Body of pancreas (tissue), 4 donors: ENCODE measurements around the gene MARS1. TPM values are rescaled to one million over a fixed set of nuclear protein-coding genes. Genes with fewer than 3 reads are reported as not detected.

ENCODE experiments used
- ATAC-seq: fragments of 150-250 bp; one replicate; pipeline ENCODE4 v1.9.1; 2016
- DNase-seq, 4 donors: peaks; one replicate each; pipeline ENCODE4 v3.0.0-alpha.2; 2019
- H3K27ac ChIP-seq, 4 donors: fragments of 200-600 bp; sonication (generic); 1 replicate in 3 of 4; 2 replicates in 1 of 4; pipeline versions ENCODE4 v1.5.1 to v1.6.1; 2016 to 2019; ENCODE audit warnings: mild to moderate bottlenecking in 1 of 4, mixed read lengths in 1 of 4, moderate library complexity in 1 of 4
- H3K27me3 ChIP-seq, 2 donors: fragments of 200-600 bp; sonication (generic); one replicate each; pipeline ENCODE4 v1.6.0; 2016; ENCODE audit warnings: mild to moderate bottlenecking in 1 of 2
- H3K36me3 ChIP-seq, 2 donors: fragments of 200-600 bp; sonication (generic); replicated peaks in 1 of 2; 2 replicates each; pipeline ENCODE4 v1.5.1; 2016; ENCODE audit warnings: low read depth in 2 of 2; ENCODE audit not compliant: insufficient read depth in 1 of 2
- H3K4me1 ChIP-seq: fragments of 200-600 bp; sonication (generic); one replicate; pipeline ENCODE4 v1.6.0; 2016
- H3K4me3 ChIP-seq, 2 donors: fragments of 200-600 bp; sonication (generic); 1 replicate in 1 of 2; 2 replicates in 1 of 2; pipeline ENCODE4 v1.5.1; 2016 to 2019
- H3K9me3 ChIP-seq, 3 donors: fragments of 200-600 bp; sonication (generic); 1 replicate in 2 of 3; 2 replicates in 1 of 3; pipeline ENCODE4 v1.5.1; 2016
- CTCF ChIP-seq, 7 experiments: fragments of 450-650 bp in 4 of 7; fragments of 200-600 bp in 3 of 7; sonication (generic) in 3 of 7; IDR thresholded peaks; one replicate each; pipeline ENCODE4 v1.5.1; 2016 to 2019; ENCODE audit warnings: antibody characterized with exemption in 7 of 7
- POLR2A ChIP-seq, 3 donors: fragments of 450-650 bp; IDR thresholded peaks; one replicate each; pipeline ENCODE4 v1.6.1; 2016; ENCODE audit warnings: antibody characterized with exemption in 3 of 3, mild to moderate bottlenecking in 2 of 3
- WGBS, 2 donors: methylation state at CpG; one replicate each; pipeline ENCODE4 v1.1.5; 2017; 5-methylcytosine and 5-hydroxymethylcytosine counted together
- intact Hi-C: fragments of 100-400 bp; cut with DNase I; formaldehyde crosslinking; loops from one replicate; pipeline ENCODE4 v1.15.1; 2023
- total RNA-seq, 2 donors: library from RNA; depleted of rRNA; stranded (reverse); fragments of >200 nt; gene quantifications; one replicate each; pipeline ENCODE4 v1.1.0, GENCODE V29; 2016

The MARS1 gene
- total RNA-seq, 2 donors from 2014 or later: 61.7 to 103 TPM

DNA sequence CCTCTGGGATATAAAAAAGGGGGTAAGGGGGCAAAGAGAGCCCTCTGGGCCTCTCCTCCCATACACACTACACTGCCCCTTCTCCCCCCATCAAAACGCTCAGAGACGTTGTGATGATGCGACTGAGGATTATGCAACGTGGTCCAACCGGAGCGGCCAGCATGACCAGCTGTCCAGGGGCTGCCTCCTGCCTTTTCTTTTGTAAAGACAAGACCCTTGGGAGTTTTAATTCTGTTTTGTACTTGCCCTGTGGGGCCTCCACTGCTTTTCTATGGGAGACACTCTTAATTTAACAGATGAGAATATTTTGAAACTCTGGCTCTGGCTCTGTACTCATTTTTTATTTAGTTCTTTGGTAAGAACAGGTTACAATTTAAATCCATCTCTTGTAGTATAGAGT lies 42.0 kb downstream of the MARS1 start:
- DNase-seq (no peak), ATAC-seq (no peak)
- Histone ChIP-seq H3K9me3 (no peaks in the 10 kb centered on the region), H3K27ac (no peak overlapping the region), H3K27me3 (no peaks in the 10 kb centered on the region), H3K4me1 (peaks cover 12% of the 10 kb centered on the region), H3K4me3 (no peak overlapping the region), H3K36me3 (peaks cover 16 to 47% of the 10 kb centered on the region in 2 donors)
- WGBS, 2 donors: 79 to 80% methylated on average over 6 of the region's 6 CpGs
- TF ChIP-seq CTCF (IDR thresholded peaks at IDR 0.05) (no peak), POLR2A (IDR thresholded peaks at IDR 0.05) (no peak)
- intact Hi-C loops: no loop called here

DNA sequence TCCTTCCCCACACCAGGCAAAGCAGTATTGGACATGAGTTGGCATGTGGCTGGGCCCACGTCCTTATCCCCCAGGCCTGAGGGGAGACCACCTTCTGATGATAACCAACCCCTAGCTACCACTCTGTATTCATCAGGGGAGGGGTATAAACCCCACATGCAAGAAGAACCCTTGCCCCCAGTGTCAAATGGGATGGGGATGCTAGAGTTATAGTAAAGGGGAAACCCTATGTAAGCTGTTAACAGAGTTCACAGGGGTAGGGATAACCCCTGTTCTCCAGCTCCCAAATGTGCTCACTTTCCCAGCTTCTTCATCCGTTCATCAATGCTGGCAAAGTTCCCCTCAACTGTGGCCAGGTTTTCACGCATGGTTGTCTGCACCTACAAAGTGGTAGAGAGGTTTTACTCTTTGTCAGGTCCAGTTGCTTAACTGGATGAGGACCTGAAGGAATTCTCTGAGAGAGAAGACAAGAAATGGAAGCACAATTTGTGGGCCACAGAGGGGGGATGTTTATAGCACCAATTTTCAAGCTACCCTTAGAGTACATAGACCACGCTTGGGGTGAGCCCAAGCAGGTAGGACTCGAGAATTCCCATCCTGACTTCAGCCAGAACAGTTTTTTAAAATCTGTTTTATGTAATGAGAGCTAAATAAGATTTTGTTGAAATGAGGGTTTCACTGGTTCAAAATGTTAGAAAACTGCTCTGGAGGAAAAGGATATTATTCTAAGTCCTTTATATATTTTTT lies 42.7 kb downstream of the MARS1 start:
- no peak for DNase-seq
- Histone ChIP-seq H3K27me3 (no peaks in the 10 kb centered on the region), H3K4me3 (no peak overlapping the region), H3K36me3 (peaks cover 16 to 48% of the 10 kb centered on the region in 2 donors), H3K27ac (no peak overlapping the region), H3K9me3 (no peaks in the 10 kb centered on the region), H3K4me1 (peaks cover 5% of the 10 kb centered on the region)
- TF ChIP-seq CTCF (IDR thresholded peaks at IDR 0.05) (no peak), POLR2A (IDR thresholded peaks at IDR 0.05) (no peak)
- intact Hi-C loops: no loop called here
- no peak for ATAC-seq
- WGBS, 2 donors: 76 to 82% methylated on average over 5 of the region's 5 CpGs

DNA sequence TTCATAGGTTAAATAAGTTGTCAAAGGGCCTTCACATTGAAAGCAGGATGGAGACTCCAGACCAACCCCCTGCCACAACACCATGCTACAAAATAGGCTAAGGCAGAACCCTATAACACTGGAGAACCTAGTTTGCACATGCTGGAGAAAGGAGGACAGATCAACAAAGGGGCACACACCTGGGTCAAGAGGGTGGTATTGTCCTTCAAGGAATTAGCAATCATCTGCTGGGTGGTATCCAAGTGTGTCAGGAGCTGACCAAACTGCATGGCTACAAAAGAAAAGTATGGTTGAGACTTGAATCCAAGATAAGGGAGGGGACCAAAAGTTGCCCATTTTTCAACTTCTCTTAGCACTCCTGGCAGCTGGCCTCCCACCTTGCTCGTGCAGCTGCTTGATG lies 44.0 kb downstream of the MARS1 start:
- Histone ChIP-seq H3K9me3 (no peaks in the 10 kb centered on the region), H3K27me3 (no peaks in the 10 kb centered on the region), H3K4me1 (no peaks in the 10 kb centered on the region), H3K36me3 (peaks cover 16 to 48% of the 10 kb centered on the region in 2 donors), H3K27ac (no peak overlapping the region), H3K4me3 (no peak overlapping the region)
- no peak for DNase-seq
- intact Hi-C loops: no loop called here
- no peak for ATAC-seq
- WGBS, 2 donors: 50 to 71% methylated on average over 1 of the region's 1 CpG
- TF ChIP-seq CTCF (IDR thresholded peaks at IDR 0.05) (no peak), POLR2A (IDR thresholded peaks at IDR 0.05) (no peak)

- H3K9me3 ChIP-seq: no peaks in the 10 kb centered on the region
- H3K4me1 ChIP-seq: no peaks in the 10 kb centered on the region
- no peaks in the 10 kb centered on the region for H3K27me3 ChIP-seq
- no peak for DNase-seq
- 89 to 91% methylated on average over 8 of the region's 8 CpGs for WGBS, 2 donors
- H3K4me3 ChIP-seq: no peak overlapping the region
- no peak for ATAC-seq
- intact Hi-C loops: no loop called here
- H3K36me3 ChIP-seq: peaks cover 16 to 40% of the 10 kb centered on the region in 2 donors
- TF ChIP-seq CTCF (IDR thresholded peaks at IDR 0.05) (no peak), POLR2A (IDR thresholded peaks at IDR 0.05) (no peak)
- H3K27ac ChIP-seq: no peak overlapping the region
Measured at GRCh38 chr12:57533108-57533507, 45.2 kb downstream of the MARS1 start.

DNA sequence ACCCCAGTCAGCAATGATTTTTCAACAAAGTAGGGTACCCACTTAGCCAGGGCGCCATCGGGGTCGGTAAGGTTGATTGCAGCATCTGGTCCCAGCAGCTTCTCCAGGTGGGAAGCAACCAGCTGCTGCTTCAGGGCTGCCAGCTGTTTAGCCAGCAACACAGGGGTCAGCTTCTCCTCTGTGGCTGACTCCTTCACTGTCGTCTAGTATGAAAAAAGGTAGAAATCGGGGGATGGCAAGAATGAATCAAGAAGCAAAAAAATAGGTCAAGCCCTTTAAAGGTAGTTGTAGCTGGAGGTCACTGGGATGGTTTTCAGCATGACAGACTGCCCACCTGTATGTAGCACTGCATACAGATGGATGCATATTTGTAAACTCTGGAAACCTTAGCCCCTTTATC lies 46.4 kb downstream of the MARS1 start:
- intact Hi-C loops: no loop called here
- 63 to 75% methylated on average over 2 to 5 of the region's 5 CpGs for WGBS, 2 donors
- no peak for ATAC-seq

More for the DNA sequence above, 46.4 kb downstream of the MARS1 start:
- no peak overlapping the region for H3K4me3 ChIP-seq
- no peak for TF ChIP-seq CTCF (IDR thresholded peaks at IDR 0.05)
- TF ChIP-seq POLR2A (IDR thresholded peaks at IDR 0.05): no peak
- no peaks in the 10 kb centered on the region for H3K27me3 ChIP-seq
- no peak overlapping the region for H3K27ac ChIP-seq
- no peak for DNase-seq
- no peaks in the 10 kb centered on the region for H3K4me1 ChIP-seq
- no peaks in the 10 kb centered on the region for H3K9me3 ChIP-seq
- peaks cover 16 to 39% of the 10 kb centered on the region in 2 donors for H3K36me3 ChIP-seq
